ENCODE data around the gene RUNX1.
A peak's percentile ranks its signal among the peaks of the same experiment; 100 is the strongest.
"Not testable (repeated sequence)": the region's sequence is repeated elsewhere in the genome, so short reads cannot be mapped to it uniquely, and the experiment has no call there.

The RUNX1 gene

DNA sequence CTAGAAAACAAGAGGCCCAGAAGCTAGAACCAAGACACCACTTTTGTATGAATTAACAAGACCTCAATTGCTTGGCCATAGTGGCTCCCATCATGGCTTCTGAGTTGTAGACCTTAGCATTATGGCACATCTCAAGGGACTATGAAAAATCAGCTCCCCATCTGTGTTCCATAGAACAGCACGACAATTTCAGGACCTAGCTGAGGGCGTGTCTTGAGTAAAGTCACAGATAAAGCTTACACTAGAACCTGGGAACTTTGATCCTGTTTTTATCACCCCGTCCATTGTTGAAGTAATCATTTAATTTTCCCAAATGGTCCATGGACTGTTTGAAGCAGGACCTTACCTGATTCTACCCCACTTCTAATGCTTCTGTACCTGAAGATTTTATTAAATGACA is 44.8 kb downstream of the RUNX1 start:
- in situ Hi-C loops (cut with HindIII; ENCODE audit: low pct_ligation_motif_present, low pct_unique_long_range_greater_than_20kb, low sequenced_read_pairs), result no loop called here
- no peak for DNase-seq

DNA sequence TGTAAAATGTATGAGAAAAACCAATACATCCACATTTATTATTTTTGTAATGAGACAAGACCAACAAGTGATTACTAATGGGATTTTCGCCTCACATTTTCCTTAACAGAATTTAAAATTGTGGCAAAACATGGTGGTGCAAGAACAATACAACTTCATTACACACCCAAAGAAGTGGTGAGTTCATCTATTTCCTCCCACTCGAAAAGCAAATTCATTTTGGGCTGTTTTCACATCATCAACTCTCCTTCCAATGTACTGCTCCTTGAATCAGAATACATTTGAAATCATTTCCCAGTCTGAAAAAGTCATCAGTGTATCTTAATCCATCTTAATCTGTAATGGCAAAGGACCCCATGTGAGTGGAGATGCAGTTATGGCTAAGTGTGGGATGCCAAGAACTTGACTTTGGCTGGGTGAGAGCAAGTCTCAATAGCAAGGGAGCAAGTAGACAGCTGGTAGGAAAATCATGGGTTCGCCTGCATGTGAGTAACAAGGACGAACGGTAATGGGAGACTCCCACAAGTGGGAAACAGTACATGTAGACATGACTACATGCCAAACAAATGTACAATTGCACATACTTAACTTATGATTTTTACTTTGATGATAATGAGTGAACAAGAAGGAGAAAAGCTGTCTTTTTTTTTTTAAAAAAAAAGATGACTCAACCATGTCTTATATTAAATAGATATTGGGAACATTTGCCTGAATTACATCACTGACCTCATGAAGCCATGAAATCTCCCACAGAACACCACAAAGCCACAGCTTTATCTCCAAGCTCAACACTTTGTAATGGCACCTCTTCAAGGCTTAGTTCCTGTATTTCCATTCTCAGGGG is 46.0 kb downstream of the RUNX1 start:
- in situ Hi-C loops (cut with HindIII; ENCODE audit: low pct_ligation_motif_present, low pct_unique_long_range_greater_than_20kb, low sequenced_read_pairs), result no loop called here
- DNase-seq, result no peak

DNA sequence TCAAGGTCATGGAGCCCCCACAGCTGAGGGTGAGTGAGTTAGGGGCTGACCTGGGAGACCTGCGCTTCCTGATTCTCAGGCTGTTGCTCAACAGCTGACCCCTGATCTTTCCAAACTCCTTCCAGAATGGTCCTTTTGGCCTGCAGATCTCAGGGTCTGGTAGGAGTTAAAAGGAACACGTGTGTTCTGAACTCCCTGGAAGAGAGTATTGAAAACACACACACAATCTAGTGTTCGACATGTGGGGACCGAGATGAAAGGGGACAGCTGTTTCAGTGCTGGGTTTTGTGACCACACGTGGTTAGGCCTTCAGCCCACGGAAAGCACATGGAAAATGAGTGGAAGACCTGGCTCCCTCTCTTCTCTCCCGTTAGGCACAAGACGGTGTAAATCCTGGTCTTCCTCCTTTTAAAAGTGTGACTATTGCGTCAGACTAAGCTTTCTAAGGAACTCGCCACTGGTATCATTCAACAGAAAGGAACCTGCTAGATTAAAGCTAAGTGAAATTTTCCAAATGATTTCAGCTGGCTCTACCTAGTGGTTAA is 49.6 kb downstream of the RUNX1 start:
- in situ Hi-C loops (cut with HindIII; ENCODE audit: low pct_ligation_motif_present, low pct_unique_long_range_greater_than_20kb, low sequenced_read_pairs), result no loop called here
- DNase-seq, result no peak

DNA sequence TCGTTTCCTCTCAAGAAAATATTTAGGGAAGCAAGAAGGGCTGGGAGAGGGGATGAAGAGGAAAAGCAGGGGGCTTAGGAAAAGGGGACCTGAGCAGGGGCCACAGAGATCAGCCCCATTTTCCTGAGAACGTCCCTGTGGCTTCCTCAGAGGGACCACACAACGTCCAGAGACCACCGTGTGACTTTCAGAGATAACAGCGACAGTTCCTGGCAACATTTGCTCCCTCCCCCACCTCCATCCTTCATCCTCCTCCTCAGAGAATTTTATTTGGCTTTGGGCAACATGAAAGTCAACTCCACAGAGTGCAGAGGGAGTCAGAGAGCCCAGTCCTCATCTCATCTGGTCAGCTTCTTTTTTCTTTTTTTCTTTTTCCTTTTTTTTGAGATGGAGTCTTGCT is 50.9 kb downstream of the RUNX1 start:
- in situ Hi-C loops (cut with HindIII; ENCODE audit: low pct_ligation_motif_present, low pct_unique_long_range_greater_than_20kb, low sequenced_read_pairs), result no loop called here
- no peak for DNase-seq

DNA sequence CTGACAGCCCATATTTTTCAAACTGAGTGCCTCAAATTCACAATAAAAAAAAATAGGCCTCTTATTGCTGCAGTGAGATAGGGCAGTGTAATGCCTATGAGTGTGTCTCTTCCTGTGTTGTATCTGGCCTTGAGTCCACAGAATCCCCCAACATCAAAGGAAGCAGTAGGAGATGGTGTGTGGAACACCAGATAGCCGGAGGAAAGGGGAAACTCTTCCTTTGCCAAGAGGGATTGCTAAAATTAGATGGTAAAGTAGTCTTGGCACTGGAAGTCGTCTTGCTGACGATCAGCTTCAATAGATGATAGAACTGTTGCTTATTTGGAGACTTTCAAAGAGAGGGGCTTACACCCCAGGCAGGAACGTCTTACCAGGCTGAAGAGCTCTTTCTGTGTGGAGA is 51.8 kb downstream of the RUNX1 start:
- in situ Hi-C loops (cut with HindIII; ENCODE audit: low pct_ligation_motif_present, low pct_unique_long_range_greater_than_20kb, low sequenced_read_pairs), result no loop called here
- DNase-seq, result no peak

DNA sequence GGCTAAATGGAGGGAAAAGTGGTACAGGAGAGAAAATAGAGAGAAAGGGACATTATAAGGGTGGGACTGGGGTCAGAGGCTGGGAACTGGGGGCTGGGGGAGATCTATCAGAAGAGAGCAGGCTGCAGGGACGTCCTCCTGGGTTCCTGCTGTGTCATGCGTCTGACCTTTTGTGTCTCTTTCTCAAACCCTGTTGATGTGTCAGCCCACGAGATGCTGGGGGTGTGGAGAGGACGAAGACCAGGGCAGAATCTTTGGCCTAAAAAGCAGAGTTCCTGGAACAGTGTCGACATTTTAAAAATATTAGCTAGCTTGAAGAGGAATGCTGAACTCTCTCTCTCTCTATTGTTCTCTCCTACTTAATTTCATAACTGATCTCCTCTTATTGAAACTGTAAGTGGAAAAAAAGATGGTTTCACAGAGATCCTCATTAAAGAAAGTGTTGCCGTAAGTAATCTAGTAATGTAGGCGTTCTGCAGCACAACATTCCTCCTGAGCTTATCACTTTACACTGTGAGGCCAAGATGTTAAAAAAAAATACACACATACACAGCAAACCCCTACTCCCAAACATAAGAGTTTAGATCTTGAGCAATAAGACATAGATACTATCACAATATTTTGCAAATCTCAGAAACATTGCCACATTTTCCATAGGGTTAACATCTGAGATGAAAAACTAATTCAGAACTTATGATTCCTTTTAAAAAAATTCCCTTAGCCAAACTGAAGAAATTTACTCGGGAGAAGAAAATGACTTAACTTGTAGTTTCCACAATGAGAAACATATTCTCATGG is 52.6 kb downstream of the RUNX1 start:
- in situ Hi-C loops (cut with HindIII; ENCODE audit: low pct_ligation_motif_present, low pct_unique_long_range_greater_than_20kb, low sequenced_read_pairs), result no loop called here
- DNase-seq, result no peak

DNA sequence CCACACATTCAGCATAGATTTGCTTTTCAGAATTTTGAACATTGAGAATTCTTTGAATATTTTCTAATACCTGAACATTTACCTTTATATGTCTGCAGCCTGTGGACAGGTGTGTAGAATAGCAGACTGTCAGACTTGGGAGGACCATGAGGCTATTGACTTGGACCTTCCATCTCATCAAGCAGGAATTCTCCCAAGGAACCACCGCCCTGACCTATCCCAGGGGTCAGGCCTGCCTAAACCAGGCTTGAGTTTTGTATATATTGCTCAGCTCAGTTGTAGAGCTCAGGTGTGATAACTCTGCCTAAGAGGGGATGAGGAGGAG is 53.2 kb downstream of the RUNX1 start:
- in situ Hi-C loops (cut with HindIII; ENCODE audit: low pct_ligation_motif_present, low pct_unique_long_range_greater_than_20kb, low sequenced_read_pairs), result no loop called here
- no peak for DNase-seq

DNA sequence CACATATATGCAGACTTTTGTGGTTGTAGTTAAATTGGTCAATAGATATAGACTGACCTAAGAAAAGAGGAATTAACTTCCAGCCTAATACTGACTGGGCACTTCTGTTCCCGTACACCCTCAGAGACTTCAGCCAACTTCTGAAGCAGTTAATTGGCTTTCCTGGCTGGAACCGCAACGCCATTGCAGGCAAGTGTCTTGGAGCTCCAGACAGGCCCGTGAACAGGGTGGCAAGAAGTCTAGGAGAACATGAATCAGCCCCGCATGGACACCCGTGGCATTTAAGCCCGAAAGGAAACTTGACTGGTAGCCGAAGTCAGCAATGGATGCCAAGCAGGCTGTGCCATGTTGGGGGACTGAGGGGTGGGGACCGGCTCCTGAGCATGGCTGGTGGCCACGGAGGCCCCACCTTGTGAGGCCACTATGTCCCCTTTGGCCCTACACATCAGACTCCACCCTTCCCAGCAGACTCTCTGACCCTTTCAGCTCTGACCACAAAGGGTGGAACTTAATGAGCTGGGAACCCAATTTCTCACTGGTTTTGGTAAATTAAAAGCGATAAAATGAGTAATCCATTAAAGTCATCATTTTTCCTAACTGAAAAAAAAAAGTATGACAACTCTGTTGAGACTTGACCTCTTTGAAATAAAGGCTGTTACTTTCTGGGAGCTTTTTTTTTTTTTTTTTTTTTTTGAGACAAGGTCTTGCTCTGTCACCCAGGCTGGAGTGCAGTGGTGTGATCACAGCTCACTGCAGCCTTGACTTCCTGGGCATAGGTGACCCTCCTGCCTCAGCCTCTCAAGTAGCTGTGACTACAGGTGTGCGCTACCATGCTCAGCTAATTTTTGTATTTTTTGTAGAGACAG is 54.1 kb downstream of the RUNX1 start:
- in situ Hi-C loops (cut with HindIII; ENCODE audit: low pct_ligation_motif_present, low pct_unique_long_range_greater_than_20kb, low sequenced_read_pairs), result no loop called here
- DNase-seq, result no peak

DNA sequence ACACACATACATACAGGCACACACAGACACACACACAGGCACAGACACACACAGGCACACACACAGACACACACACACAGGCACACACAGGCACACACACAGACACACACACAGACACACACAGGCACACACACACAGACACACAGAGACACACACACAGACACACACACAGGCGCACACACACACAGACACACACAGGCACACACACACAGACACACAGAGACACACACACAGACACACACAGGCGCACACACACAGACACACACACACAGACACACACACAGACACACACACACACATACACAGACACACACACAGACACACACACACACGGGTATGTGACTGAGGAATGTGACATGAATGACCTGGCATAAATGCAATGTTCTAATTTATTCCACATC is 55.6 kb downstream of the RUNX1 start:
- in situ Hi-C loops (cut with HindIII; ENCODE audit: low pct_ligation_motif_present, low pct_unique_long_range_greater_than_20kb, low sequenced_read_pairs); DNase-seq: not testable (repeated sequence)

DNA sequence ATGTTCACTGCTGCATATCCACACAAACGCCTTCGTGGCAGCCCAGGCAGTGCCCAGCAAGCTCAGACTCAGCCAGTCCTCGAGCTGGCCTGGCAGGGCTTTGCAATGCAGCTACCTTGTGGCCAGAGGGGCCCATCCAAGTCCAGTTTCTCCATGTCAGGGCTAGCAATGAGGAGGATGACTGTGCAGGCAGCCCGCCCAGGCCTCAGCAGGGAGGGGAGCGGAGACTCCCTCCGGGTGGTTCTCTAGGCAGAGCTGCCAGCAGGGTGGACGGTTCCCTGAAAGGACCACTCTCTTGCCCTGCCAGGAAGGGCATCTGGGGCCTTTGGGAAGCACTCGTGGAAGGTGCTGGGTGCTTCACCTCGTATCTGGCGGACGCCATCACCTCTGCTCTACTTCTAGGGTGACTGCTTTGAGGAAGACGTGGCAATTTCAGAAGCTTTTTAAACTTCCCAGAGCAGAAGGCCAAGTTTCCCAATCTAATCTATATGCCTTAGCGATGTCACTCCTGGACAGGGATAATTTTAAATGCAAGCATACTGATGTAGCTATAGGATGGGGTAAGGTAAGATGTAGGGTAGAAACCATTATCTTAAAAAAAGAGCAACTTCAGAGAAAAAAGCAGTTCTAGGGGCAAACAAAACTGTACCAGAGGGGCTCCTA is 56.2 kb downstream of the RUNX1 start:
- DNase-seq, result peak; percentile 42
- in situ Hi-C loops (cut with HindIII; ENCODE audit: low pct_ligation_motif_present, low pct_unique_long_range_greater_than_20kb, low sequenced_read_pairs), result no loop called here

DNA sequence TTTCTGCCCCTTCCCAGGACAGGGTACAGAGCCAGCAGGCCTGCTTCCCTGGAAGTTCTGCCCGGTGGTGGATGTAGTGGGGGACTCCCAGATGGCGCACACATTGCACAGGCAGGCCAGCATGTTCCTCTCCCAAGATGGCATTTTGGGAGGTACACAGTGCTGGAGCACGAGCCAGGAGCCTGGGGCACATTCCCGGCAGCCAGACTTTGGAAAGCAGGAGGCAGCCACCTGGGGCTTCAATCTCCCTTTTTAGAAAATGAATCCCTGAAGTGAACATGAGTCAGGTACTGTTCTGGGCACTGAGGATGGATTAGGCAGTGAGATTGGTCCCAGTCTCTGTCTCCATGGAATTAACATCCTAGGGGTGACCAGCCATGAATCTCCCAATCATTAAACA is 56.9 kb downstream of the RUNX1 start:
- DNase-seq, result no peak
- in situ Hi-C loops (cut with HindIII; ENCODE audit: low pct_ligation_motif_present, low pct_unique_long_range_greater_than_20kb, low sequenced_read_pairs), result no loop called here

DNA sequence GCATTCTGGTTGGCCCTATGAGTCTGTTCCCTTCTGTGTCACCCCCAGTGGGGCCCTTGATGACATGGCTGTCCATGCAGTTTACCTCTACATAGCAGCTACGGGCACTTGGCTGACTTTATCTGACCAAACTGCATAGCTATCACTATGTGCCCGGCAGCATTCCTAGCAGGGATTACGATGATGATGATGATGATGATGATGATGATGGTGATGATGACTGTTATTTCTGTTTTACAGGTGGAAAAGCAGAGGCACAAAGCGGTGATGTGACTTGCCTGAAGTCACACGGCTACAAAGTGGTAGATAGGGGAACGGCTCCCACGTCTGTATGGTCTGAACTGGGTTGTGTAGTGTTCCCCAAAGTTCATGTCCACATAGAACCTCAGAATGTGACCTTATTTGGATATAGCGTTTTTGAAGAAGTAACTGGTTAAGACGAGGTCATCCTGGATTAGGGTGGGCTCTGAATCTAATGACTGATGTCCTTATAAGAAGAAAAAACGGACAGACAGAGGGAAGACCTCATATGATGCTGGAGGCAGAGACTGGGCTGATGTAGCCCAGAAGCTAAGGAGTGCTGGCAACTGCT is 57.6 kb downstream of the RUNX1 start:
- no peak for DNase-seq
- in situ Hi-C loops (cut with HindIII; ENCODE audit: low pct_ligation_motif_present, low pct_unique_long_range_greater_than_20kb, low sequenced_read_pairs), result no loop called here

DNA sequence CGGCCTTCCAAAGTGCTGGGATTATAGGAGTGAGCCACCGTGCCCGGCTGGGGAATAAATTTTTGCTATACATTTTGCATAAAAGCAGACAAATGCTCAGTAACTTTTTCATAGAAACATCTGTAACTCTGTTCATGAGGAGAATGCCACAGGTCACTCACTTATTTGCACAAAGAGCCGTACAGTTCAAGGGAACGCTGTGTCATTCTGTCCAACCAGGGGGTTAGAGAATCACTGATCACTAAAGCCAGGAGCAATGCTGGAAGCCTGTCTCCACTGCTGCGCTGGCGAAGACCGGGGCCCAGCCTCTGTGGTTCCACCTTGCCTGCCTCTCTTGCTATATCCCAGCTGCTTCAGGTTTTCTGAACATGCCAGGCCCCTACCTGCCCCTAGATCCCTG is 58.3 kb downstream of the RUNX1 start:
- no peak for DNase-seq
- in situ Hi-C loops (cut with HindIII; ENCODE audit: low pct_ligation_motif_present, low pct_unique_long_range_greater_than_20kb, low sequenced_read_pairs), result no loop called here

DNA sequence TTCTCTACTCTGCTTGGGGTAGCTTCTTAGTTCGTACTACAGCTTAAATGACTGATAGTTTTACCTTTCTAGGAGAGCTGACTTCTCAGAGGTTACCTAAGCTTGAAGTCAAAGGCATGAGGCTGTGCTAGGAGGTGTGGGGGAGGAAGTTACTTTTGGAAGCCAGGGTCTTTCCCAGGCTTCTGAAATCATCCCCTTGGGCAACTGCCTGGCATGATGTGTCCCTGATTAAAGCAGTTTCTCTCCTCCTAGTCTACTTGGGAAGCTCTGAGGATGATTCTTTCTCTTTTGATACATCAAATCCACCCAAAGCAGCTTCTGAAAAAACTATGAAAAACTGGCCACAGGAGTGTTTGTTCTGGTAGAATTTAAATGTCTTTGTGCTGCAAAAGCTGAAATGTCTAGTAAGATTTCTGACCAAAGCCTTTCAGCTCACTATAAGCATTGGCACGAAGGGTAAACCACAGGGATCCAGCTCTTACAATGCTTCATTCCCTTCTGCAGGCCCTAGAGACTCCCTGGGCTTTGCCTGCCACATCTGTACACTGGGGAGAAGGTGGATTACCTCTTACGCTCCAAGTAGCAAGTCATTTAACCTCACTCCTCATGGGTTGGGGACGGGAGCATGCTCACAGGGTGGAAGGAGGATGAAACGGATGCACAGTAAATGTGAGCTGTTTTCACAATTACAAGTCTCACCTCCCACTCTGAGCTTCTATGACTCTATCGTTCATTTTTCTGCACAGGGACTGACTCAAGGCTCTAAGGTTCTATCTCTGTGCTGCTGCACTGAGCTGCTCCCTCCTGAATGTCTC is 59.6 kb downstream of the RUNX1 start:
- in situ Hi-C loops (cut with HindIII; ENCODE audit: low pct_ligation_motif_present, low pct_unique_long_range_greater_than_20kb, low sequenced_read_pairs), result no loop called here

DNA sequence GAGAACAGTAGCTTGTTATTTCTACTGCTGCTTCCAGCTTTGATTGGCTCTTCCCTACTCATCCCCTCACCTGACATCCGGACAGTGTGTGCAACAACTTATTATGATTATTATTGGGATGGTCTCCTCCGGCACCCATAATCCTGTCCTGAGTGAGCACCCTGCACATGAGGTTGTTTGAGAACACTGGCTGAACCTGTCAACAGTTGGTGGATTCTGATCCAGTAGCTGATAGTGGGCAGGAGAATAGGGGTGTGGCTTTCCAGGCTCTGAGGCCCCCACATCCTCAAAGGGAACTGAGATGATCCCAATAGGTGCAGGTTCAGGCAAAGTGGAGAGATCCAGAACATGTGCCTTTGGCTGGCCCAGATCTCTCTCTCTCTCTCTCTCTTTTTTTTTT is 60.5 kb downstream of the RUNX1 start:
- in situ Hi-C loops (cut with HindIII; ENCODE audit: low pct_ligation_motif_present, low pct_unique_long_range_greater_than_20kb, low sequenced_read_pairs), result no loop called here
- DNase-seq, result no peak

More for the DNA sequence above, 59.6 kb downstream of the RUNX1 start:
- no peak for DNase-seq

DNA sequence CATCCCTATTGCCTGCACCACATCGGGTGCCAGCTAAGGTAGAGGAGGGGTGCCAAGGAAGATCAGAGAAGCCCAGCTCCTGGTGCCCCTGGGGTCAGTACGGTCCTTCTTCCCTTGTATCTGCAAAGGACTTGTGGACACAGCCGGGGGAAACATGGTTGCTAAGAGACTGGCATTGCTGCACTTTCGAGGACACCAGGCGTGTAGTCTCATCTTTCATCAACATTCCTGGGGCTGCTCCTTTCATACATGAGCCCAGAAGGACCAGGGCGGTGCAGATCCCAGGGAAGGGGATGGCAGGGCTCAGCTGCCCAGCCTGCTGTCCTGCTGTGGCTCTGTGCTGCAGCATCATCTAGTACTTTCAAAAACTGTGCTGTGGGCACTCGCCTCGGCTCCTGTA is 61.0 kb downstream of the RUNX1 start:
- no peak for DNase-seq
- in situ Hi-C loops (cut with HindIII; ENCODE audit: low pct_ligation_motif_present, low pct_unique_long_range_greater_than_20kb, low sequenced_read_pairs), result no loop called here

DNA sequence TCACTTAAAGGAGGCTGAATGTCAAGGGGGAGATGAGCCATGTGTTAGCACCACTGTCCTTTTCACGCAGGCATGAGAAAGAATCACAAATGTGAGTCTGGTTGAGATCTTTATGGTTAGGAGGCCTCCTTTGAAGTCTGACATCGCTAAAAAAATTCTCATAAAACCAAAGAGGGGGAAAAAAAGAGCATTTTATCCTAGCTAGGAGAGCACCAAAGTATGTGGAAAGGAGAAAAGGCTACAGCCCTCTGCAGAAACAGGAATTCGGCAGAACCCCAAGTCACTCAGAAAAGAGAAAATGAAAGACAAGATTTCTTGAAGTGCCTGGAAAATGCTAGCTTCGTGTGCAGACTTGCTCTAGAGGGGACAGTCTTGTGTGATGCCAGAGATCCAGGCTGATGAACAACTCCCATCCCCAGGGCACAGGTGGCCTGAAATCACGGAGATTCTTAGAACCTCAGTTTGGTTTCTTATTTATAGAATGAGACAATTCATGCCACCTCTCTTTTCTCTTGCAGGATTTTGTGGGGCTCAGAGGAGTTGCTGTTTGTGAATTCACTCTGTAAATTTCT is 61.5 kb downstream of the RUNX1 start:
- no peak for DNase-seq
- in situ Hi-C loops (cut with HindIII; ENCODE audit: low pct_ligation_motif_present, low pct_unique_long_range_greater_than_20kb, low sequenced_read_pairs), result no loop called here
